T-helper 1 cell treated with Interleukin-12 subunit alpha and Interleukin-12 subunit beta and Interleukin-4 antibody, amounts not matched to agents 30 μg/mL and 1 μg/mL, for 36 hours (primary cell): Measurements from ENCODE around the gene DENND4C.

ENCODE experiments used
- H3K27ac Mint-ChIP-seq: one replicate; pipeline ENCODE4 v1.8.0; 2021; ENCODE audit warnings: mild to moderate bottlenecking, mixed read lengths
- H3K27me3 Mint-ChIP-seq: one replicate; pipeline ENCODE4 v1.8.0; 2021; ENCODE audit warnings: low read depth, mixed read lengths
- H3K36me3 Mint-ChIP-seq: one replicate; pipeline ENCODE4 v1.8.0; 2021; ENCODE audit warnings: low read depth, mixed read lengths
- H3K4me1 Mint-ChIP-seq: one replicate; pipeline ENCODE4 v1.8.0; 2021; ENCODE audit warnings: low read depth, mixed read lengths
- H3K4me3 Mint-ChIP-seq: one replicate; pipeline ENCODE4 v1.8.0; 2021; ENCODE audit warnings: mild to moderate bottlenecking, moderate library complexity, mixed read lengths
- H3K9me3 Mint-ChIP-seq: one replicate; pipeline ENCODE4 v1.8.0; 2021; ENCODE audit warnings: mixed read lengths

DENND4C gene

GRCh38 chr9:19269582-19269981, 39.1 kb downstream of the DENND4C start:
- H3K36me3 Mint-ChIP-seq, result peaks cover 24% of the 10 kb centered on the region
- H3K4me3 Mint-ChIP-seq, result no peak overlapping the region

DNA sequence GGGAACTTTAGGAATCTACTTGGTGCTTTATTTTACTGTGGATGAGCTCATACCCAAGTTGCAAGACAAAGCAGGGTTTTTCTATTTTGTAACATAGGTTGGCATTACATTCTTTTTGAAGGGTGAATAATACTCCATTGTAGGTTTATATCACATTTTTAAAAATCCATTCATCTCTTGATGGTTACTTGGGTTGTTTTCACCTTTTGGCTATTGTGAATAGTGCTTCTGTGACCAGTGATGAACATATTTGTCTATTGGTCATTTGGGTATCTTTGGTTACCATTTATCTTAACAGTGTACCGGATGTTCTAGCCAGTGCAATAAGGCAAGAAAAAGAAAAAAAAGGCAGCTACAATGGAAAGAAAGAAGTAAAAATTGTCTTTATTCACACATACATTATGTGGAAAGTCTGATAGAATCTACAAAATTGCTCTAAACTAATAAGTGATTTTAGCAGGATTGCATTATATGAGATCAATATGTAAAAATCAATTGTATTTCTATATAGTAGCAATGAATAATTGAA, 40.0 kb downstream of the DENND4C start:
- H3K4me1 Mint-ChIP-seq, result peaks cover 24% of the 10 kb centered on the region

More at GRCh38 chr9:19269582-19269981, 39.1 kb downstream of the DENND4C start:
- Mint-ChIP-seq H3K4me1 (peaks cover 25% of the 10 kb centered on the region), H3K27me3 (no peaks in the 10 kb centered on the region), H3K9me3 (peaks cover 14% of the 10 kb centered on the region), H3K27ac (no peak overlapping the region)

DNA sequence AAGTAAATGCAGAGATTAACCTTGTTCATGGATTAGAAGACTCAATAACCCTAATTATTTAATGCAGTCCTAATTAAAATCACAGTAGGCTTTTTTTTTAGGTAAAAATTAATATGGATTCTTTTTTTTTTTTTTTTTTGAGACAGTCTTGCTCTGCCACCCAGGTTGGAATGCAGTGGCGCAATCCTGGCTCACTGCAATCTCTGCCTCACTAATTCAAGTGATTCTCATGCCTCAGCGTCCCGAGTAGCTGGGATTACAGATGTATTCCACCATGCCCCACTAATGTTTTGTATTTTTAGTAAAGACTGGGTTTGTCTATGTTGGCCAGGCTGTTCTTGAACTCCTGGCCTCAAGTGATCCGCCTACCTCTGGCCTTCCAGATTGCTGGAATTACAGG, 40.6 kb downstream of the DENND4C start:
- H3K27me3 Mint-ChIP-seq, result no peaks in the 10 kb centered on the region
- no peak overlapping the region for H3K27ac Mint-ChIP-seq
- H3K36me3 Mint-ChIP-seq, result peaks cover 27% of the 10 kb centered on the region
- no peak overlapping the region for H3K4me3 Mint-ChIP-seq
- H3K4me1 Mint-ChIP-seq, result peaks cover 25% of the 10 kb centered on the region
- peaks cover 14% of the 10 kb centered on the region for H3K9me3 Mint-ChIP-seq

More for the DNA sequence above, 40.0 kb downstream of the DENND4C start:
- Mint-ChIP-seq H3K9me3 (peaks cover 14% of the 10 kb centered on the region), H3K27me3 (no peaks in the 10 kb centered on the region), H3K4me3 (no peak overlapping the region), H3K36me3 (peaks cover 24% of the 10 kb centered on the region), H3K27ac (no peak overlapping the region)

- no peak overlapping the region for H3K4me3 Mint-ChIP-seq
- peaks cover 5% of the 10 kb centered on the region for H3K4me1 Mint-ChIP-seq
- H3K36me3 Mint-ChIP-seq, result no peaks in the 10 kb centered on the region
- no peaks in the 10 kb centered on the region for H3K9me3 Mint-ChIP-seq
- no peak overlapping the region for H3K27ac Mint-ChIP-seq
- H3K27me3 Mint-ChIP-seq, result no peaks in the 10 kb centered on the region
Observed at GRCh38 chr9:19281801-19282200, 51.3 kb downstream of the DENND4C start.

GRCh38 chr9:19283072-19283710, 52.7 kb downstream of the DENND4C start:
- Mint-ChIP-seq H3K27me3 (no peaks in the 10 kb centered on the region), H3K27ac (no peak overlapping the region), H3K9me3 (no peaks in the 10 kb centered on the region), H3K36me3 (peaks cover 2% of the 10 kb centered on the region), H3K4me1 (peaks cover 5% of the 10 kb centered on the region), H3K4me3 (no peak overlapping the region)

DNA sequence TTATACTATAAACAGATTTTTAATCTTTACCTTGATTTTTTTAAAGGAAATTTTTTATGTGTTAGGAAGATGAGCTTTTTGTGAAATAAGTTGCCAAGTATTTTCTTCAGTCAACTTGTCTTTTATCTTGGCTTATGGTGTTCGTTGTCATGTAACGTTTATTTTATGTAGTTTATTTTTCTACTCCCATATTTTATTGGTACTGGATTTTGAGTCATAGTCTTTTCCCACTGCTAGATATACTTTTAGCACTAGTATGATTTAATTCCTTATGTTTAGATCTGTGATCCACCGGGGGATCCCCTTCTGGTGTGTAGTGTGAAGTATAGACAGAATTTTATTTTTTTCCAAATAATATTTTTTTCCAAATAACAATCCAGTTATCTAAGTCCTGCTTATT, 54.2 kb downstream of the DENND4C start:
- no peaks in the 10 kb centered on the region for H3K27me3 Mint-ChIP-seq
- no peak overlapping the region for H3K4me3 Mint-ChIP-seq
- H3K4me1 Mint-ChIP-seq, result peaks cover 5% of the 10 kb centered on the region
- peaks cover 2% of the 10 kb centered on the region for H3K36me3 Mint-ChIP-seq
- H3K9me3 Mint-ChIP-seq, result no peaks in the 10 kb centered on the region
- no peak overlapping the region for H3K27ac Mint-ChIP-seq

DNA sequence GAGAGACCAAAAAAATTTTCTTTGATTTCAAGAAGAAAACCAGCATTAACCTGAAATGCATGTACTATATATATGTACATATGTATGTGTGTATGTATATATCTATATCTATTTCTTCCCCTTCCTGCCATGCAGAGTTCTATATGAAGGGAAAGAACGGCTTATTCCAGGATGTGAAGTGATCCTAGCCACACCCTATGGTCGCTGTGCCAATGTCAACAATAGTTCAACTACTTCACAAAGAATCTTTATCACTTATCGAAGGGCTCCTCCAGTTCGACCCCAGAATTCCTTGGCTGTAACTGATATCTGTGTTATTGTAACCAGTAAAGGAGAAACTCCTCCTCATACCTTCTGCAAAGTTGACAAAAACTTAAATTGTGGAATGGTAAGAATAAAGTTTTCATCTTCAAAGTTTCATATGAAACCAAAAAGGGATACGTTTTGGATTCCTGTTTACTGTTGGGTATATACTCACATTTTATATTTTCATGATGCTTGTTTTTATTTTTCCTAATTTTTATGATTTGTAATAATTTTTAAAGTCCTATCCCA, 56.2 kb downstream of the DENND4C start:
- Mint-ChIP-seq H3K27me3 (no peaks in the 10 kb centered on the region), H3K27ac (no peak overlapping the region), H3K36me3 (peaks cover 13% of the 10 kb centered on the region), H3K4me3 (no peak overlapping the region), H3K4me1 (peaks cover 5% of the 10 kb centered on the region), H3K9me3 (no peaks in the 10 kb centered on the region)

GRCh38 chr9:19288081-19288480, 57.6 kb downstream of the DENND4C start:
- Mint-ChIP-seq H3K27me3 (no peaks in the 10 kb centered on the region), H3K36me3 (peaks cover 15% of the 10 kb centered on the region), H3K4me3 (no peak overlapping the region), H3K4me1 (peaks cover 5% of the 10 kb centered on the region), H3K9me3 (no peaks in the 10 kb centered on the region), H3K27ac (no peak overlapping the region)

DNA sequence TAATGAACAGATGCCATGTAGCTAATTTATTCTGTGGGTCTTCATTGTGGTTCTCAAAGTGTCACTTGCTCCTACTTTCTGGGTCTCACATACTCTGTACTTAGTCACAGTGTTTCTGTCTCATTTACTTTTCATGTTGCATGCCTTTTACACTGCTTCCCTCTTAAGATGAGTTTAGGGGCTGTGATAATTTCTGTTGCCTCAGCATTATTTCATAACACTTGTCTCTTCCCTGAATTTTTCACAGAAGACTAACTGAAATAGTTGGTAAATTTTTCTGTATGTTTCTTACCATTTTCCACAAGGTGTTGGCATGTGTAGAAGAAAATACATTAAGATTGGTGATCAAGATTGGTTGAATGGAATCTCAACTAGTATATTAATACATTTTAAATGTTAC, 59.6 kb downstream of the DENND4C start:
- H3K9me3 Mint-ChIP-seq, result no peaks in the 10 kb centered on the region
- no peak overlapping the region for H3K4me3 Mint-ChIP-seq
- H3K27ac Mint-ChIP-seq, result no peak overlapping the region
- peaks cover 21% of the 10 kb centered on the region for H3K36me3 Mint-ChIP-seq
- H3K4me1 Mint-ChIP-seq, result peaks cover 5% of the 10 kb centered on the region
- H3K27me3 Mint-ChIP-seq, result no peaks in the 10 kb centered on the region

- H3K27me3 Mint-ChIP-seq, result no peaks in the 10 kb centered on the region
- H3K4me3 Mint-ChIP-seq, result no peak overlapping the region
- no peak overlapping the region for H3K27ac Mint-ChIP-seq
- peaks cover 8% of the 10 kb centered on the region for H3K4me1 Mint-ChIP-seq
- peaks cover 35% of the 10 kb centered on the region for H3K36me3 Mint-ChIP-seq
- no peaks in the 10 kb centered on the region for H3K9me3 Mint-ChIP-seq
Observed at GRCh38 chr9:19294219-19294618, 63.7 kb downstream of the DENND4C start.

GRCh38 chr9:19298436-19299000, 68.0 kb downstream of the DENND4C start:
- Mint-ChIP-seq H3K27me3 (no peaks in the 10 kb centered on the region), H3K4me3 (no peak overlapping the region), H3K9me3 (no peaks in the 10 kb centered on the region), H3K4me1 (peaks cover 3% of the 10 kb centered on the region), H3K36me3 (peaks cover 40% of the 10 kb centered on the region), H3K27ac (no peak overlapping the region)

DNA sequence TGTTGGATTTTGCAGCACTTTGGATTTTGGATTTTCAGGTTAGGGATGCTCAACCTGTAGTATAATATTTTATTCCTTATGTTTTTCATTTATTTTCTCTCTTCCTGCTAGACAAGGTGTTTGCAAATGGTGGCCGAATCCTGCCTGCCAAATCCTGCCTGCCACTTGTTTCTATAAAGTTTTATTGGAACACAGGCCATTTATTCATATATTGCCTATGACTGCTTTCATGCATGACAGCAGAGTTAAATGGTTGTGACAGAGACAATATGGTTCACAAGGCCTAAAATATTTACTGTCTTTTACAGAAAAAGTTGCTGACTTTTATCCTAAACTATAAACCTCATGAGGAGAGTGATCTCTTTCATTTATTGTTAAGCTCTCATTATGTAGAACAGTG, 72.7 kb downstream of the DENND4C start:
- Mint-ChIP-seq H3K36me3 (peaks cover 32% of the 10 kb centered on the region), H3K27ac (no peak overlapping the region), H3K4me1 (no peaks in the 10 kb centered on the region)

DNA sequence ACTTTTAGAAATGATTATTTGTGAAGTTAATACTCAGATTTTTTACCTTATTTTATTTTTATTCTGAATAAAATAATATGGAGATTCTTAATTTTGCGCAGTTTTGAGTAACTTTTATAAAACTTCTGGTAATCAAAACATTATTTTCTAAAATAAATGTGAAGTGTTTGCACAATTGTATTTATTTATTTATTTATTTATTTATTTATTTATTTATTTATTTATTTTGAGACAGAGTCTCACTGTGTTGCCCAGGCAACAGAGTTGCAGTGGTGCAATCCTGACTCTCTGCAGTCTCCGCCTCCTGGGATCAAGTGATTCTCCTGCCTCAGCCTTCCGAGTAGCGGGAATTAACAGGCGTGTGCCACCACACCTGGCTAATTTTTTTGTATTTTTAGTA, 76.1 kb downstream of the DENND4C start:
- no peak overlapping the region for H3K4me3 Mint-ChIP-seq
- H3K27me3 Mint-ChIP-seq, result no peaks in the 10 kb centered on the region
- no peaks in the 10 kb centered on the region for H3K4me1 Mint-ChIP-seq
- H3K27ac Mint-ChIP-seq, result no peak overlapping the region
- no peaks in the 10 kb centered on the region for H3K9me3 Mint-ChIP-seq
- peaks cover 23% of the 10 kb centered on the region for H3K36me3 Mint-ChIP-seq

More for the DNA sequence above, 72.7 kb downstream of the DENND4C start:
- Mint-ChIP-seq H3K9me3 (no peaks in the 10 kb centered on the region), H3K4me3 (no peak overlapping the region), H3K27me3 (no peaks in the 10 kb centered on the region)

- Mint-ChIP-seq H3K4me3 (no peak overlapping the region), H3K27ac (no peak overlapping the region)
Observed at GRCh38 chr9:19310246-19310645, 79.8 kb downstream of the DENND4C start.

GRCh38 chr9:19313573-19313972, 83.1 kb downstream of the DENND4C start:
- Mint-ChIP-seq H3K9me3 (no peaks in the 10 kb centered on the region), H3K36me3 (peaks cover 12% of the 10 kb centered on the region), H3K4me1 (peaks cover 4% of the 10 kb centered on the region), H3K27me3 (no peaks in the 10 kb centered on the region), H3K4me3 (no peak overlapping the region), H3K27ac (no peak overlapping the region)

More at GRCh38 chr9:19310246-19310645, 79.8 kb downstream of the DENND4C start:
- H3K4me1 Mint-ChIP-seq, result peaks cover 4% of the 10 kb centered on the region
- H3K36me3 Mint-ChIP-seq, result peaks cover 11% of the 10 kb centered on the region
- H3K27me3 Mint-ChIP-seq, result no peaks in the 10 kb centered on the region
- no peaks in the 10 kb centered on the region for H3K9me3 Mint-ChIP-seq
